ENCODE measurements around the gene TNNT1.
"Not testable (repeated sequence)": the region's sequence is repeated elsewhere in the genome, so short reads cannot be mapped to it uniquely, and the experiment has no call there.

Gene TNNT1

DNA sequence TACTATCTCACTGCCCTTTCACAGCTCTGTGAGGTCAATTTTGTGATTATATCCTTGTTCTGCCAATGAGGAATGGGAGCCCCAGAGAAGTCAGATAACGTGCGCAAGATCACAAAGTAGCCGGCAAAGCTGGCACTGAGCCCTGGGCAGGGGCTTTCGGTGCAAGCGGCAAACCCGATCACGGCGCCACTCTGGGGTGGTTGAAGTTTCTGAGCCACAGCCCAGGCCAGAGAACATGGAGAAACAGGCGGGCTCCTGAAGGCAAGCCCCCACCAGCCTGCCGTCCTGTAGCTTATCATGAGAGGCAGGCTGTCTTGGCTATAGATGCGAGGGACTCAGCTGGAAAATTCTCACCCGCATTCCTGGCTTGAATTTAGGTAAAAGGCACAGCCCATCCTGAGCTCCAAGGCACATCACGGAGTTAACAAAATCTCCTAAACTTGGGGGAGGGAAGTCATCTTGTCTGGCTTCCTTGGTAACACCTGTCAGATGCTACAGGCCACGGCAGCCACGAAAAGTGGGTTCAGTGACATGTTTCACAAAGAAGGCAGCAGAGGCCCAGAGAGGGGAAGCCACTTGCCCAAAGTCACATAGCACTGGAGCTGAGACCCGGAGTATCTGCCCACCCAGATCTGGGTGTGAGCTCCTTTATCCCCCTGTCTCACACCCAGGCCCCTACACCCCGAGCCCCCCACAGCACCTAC lies 12.5 kb downstream of the TNNT1 start:
- DNase-seq, result no peak

DNA sequence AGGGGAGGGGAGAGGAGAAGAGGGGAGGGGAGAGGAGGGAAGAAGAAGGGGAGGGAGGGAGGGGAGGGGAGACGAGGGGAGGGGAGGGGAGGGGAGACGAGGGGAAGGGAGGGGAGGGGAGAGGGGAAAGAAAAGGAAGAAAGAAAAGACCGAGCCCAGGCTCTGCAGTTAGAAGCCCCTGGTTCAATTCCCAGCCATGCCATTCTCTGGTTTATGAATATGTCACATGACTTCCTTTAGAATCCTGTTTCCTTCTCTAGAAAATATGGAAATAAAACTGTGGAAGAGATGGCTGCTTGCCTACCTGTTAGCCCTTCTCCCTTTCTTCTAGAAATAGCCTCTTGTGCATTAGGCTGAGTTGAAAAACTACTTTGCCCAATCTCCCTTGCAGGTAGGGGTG lies 14.3 kb downstream of the TNNT1 start:
- no peak for DNase-seq

DNA sequence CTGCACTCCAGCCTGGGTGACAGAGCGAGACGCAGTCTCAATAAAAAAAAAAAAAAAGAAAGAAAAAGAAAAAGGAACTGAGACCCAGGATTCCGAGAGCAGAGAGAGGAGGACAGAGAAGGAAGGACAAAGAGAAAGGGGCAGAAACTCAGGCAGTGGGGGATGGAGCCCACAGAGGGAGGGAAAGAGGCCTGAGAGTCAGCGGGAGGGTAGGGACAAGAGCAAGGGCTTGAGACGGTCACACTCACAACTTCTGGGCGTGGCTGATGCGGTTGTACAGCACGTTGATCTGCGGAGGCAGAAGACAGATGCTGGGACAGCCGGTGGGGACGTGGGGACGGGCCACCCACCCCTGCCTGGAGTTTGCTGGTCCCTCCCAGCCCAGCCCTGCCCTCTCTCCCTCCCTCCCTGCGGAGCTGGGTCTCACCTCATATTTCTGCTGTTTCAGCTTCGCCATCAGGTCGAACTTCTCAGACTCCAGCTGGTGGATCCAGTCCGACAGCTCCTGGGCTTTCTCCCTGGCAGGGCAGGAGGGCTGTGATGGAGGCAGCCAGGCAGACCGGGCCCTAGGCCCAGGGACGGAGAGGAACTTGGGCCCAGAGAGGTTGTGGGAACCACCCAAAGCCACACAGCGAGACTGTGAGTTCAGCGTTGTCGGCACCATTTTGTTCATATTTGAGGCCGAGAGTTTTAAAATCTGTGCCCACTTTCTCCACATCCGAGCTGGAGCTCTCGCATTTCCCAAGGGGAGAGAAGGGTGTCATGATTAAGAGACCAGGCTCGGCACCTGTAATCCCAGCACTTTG lies 15.2 kb downstream of the TNNT1 start:
- DNase-seq, result no peak

DNA sequence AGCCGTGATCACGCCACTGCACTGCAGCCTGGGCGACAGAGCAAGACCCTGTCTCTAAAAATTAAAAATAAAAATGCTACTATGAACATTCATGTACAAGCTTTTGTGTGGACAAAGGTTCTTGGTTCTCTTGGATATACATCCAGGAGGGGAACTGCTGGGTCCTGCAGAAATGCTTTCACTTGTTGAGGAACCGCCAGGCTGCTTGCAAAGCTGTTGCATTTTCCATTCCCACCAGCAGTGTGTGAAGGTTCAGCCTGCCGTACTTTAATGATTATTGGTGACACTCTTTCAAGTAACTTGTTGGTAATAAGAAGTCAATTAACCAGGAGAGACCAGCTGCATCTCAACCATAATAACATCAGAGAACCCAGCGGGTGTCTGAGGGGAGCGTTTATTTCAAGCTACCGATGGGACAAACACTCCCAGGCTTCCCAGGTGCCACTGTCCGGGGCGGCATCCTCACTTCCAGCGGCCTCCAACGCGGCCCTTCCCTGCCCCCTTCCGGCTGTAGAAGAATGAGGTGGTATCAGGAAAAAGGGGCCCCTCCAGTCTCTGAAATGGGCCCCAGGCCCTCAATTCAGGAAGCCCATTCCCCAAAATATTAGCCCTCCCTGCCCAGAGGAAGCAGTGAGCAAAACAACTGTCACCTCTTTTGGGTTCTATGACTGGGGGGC lies 16.4 kb downstream of the TNNT1 start:
- no peak for DNase-seq

DNA sequence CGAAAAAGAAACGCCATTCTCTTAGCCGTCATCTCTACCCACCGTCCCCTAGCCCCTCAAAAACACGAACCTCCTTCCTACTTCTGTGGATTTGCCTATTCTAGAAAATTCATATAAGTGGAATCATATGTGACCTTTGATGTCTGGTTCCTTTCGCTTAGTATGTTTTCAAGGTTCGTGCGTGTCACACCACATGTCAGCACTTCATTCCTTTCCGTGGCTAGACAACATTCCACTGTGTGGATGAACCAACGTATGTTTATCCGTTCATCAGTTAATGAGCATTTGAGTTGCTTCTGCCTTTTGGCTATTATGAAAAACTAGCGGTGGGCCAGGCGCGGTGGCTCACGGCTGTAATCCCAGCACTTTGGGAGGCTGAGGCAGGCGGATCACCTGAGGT lies 17.6 kb downstream of the TNNT1 start:
- no peak for DNase-seq

DNA sequence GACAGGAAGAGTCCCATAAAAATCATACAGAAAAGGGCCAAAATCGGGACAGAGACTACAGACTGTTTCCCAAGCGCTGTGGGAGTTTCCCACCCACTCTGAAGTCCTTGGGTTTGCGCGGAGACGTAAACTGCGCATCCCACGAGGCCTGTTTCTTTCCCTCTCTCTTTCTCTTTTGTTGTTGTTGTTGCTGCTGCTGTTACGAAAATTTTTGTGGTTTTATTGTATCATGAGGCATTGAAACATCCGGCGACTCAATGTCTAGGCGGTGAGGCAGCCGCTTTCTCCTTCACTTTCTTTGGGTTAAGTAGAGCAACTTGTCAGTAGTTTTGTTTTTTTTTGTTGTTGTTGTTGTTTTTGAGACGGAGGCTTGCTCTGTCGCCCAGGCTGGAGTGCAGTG lies 30.0 kb downstream of the TNNT1 start:
- no peak for DNase-seq

DNA sequence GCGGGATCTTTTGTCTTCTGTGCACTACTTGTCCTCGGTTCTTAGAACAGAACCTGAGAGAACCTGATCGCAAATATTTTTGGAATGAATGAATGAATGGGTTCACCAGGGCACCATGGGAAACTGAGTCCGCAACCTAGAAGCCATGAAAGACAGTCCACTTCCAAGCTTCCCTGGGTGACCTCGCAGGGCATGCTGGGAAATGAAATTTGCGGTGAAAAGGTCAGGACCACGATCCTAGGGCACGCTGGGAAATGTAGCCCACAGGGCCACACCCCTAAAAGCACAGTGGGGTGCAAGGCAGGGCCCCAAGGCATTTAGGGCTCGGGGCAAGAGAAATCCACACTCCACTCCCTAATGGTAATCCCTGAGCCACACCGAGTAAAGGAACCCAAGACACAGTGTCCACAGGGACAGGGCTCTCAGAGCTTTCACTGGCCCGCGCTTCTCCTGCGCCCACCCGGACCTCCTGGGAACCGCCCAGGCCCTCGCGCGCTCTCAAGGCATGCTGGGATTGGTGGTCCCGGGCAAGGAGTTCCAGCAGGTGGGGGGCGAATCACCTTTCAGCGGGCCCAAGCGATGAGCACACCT lies 30.5 kb downstream of the TNNT1 start:
- DNase-seq, result no peak

DNA sequence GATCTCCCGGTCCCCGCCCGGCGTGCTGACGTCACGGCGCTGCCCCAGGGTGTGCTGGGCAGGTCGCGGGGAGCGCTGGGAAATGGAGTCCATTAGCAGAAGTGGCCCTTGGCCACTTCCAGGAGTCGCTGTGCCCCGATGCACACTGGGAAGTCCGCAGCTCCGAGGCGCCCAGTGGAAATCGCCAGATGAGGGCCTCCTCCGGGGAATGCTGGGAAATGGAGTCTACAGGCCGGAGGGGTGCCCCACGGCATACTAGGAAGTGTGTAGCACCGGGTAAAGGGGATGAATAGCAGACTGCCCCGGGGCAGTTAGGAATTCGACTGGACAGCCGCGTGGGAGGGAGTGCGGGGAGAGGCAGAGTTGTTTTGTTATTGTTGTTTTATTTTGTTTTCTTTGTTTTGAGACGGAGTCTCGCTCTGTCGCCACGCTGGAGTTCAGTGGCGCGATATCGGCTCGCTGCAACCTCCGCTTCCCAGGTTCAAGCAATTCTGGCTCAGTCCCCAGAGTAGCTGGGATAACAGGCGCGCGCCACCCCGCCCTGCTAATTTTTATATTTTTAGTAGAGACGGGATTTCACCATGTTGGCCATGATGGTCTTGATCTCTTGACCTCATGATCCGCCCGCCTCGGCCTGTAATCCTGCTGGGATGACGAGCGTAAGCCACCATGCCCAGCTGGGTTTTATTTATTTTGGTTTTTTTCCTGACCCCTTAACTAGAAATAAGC lies 31.2 kb downstream of the TNNT1 start:
- DNase-seq, result peak; percentile 92

DNA sequence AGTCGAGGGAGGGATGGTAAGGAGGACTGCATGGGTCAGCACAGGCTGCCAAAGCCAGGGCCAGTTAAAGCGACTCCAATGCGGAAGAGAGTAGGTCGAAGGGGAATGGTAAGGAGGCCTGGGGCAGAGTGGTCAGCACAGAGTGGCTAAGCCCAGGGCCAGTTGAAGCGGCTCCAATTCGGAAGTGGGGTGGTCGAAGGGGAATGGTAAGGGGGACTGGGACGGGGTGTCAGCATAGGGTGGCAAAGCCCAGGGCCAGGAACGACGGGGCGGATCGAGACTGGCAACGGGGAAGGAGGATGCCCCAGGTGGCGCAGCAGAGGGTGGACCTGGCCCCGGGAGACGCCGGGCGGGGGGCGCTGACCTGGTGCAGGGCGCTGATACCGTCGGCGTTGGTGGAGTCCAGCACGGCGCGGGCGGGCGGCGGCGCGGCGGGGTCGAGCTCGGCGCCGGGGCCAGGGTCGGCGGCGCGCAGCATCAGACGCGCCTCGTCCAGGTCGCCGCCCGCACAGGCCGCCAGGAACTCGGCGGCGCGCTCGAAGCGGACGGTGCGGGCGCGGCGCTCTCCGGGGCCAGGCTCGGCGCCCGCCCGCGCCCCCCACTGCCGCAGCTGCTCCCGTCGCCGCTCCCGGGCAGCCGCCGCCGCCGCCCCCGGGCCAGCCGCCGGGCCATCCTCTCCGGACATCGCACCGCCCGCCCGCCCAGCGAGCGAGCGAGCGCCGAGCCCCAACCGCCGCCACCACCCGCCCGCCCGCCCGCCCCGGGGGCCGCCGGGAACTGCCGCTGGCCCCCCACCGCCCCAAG lies 31.9 kb downstream of the TNNT1 start, which contains the start of gene PPP1R12C:
Gene PPP1R12C, minus strand, starts transcription at position 779 of the 804 bp plus-strand sequence. Its CDS starts 94 bp downstream, at position 685.
- DNase-seq, result no peak

DNA sequence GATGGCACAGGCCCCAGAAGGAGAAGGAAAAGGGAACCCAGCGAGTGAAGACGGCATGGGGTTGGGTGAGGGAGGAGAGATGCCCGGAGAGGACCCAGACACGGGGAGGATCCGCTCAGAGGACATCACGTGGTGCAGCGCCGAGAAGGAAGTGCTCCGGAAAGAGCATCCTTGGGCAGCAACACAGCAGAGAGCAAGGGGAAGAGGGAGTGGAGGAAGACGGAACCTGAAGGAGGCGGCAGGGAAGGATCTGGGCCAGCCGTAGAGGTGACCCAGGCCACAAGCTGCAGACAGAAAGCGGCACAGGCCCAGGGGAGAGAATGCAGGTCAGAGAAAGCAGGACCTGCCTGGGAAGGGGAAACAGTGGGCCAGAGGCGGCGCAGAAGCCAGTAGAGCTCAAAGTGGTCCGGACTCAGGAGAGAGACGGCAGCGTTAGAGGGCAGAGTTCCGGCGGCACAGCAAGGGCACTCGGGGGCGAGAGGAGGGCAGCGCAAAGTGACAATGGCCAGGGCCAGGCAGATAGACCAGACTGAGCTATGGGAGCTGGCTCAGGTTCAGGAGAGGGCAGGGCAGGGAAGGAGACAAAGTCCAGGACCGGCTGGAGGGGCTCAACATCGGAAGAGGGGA lies 32.7 kb downstream of the TNNT1 start:
- DNase-seq, result peak; percentile 14

DNA sequence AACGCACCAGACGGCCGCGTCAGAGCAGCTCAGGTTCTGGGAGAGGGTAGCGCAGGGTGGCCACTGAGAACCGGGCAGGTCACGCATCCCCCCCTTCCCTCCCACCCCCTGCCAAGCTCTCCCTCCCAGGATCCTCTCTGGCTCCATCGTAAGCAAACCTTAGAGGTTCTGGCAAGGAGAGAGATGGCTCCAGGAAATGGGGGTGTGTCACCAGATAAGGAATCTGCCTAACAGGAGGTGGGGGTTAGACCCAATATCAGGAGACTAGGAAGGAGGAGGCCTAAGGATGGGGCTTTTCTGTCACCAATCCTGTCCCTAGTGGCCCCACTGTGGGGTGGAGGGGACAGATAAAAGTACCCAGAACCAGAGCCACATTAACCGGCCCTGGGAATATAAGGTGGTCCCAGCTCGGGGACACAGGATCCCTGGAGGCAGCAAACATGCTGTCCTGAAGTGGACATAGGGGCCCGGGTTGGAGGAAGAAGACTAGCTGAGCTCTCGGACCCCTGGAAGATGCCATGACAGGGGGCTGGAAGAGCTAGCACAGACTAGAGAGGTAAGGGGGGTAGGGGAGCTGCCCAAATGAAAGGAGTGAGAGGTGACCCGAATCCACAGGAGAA lies 33.5 kb downstream of the TNNT1 start:
- no peak for DNase-seq

DNA sequence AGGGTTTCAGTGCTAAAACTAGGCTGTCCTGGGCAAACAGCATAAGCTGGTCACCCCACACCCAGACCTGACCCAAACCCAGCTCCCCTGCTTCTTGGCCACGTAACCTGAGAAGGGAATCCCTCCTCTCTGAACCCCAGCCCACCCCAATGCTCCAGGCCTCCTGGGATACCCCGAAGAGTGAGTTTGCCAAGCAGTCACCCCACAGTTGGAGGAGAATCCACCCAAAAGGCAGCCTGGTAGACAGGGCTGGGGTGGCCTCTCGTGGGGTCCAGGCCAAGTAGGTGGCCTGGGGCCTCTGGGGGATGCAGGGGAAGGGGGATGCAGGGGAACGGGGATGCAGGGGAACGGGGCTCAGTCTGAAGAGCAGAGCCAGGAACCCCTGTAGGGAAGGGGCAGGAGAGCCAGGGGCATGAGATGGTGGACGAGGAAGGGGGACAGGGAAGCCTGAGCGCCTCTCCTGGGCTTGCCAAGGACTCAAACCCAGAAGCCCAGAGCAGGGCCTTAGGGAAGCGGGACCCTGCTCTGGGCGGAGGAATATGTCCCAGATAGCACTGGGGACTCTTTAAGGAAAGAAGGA lies 34.4 kb downstream of the TNNT1 start:
- DNase-seq, result no peak

DNA sequence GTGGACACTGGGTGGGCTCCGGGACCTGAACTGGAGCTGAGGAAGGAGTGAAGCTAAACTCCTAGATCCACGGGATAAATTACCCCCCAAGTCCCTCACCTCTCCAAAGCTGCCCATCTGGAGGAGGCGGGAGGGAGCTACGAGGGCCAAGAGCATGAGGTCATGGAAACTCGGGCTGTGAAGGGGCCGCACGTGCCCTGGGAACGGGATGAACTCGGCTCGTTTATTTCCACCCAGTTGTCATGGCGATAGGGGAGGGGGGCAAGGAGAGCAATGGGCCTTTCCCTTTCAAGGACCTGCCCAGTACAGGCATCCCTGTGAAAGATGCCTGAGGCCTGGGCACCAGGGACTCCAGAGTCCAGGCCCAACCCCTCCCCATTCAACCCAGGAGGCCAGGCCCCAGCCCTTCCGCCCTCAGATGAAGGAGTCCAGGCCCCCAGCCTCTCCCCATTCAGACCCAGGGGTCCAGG lies 35.4 kb downstream of the TNNT1 start:
- DNase-seq, result peak; percentile 10

DNA sequence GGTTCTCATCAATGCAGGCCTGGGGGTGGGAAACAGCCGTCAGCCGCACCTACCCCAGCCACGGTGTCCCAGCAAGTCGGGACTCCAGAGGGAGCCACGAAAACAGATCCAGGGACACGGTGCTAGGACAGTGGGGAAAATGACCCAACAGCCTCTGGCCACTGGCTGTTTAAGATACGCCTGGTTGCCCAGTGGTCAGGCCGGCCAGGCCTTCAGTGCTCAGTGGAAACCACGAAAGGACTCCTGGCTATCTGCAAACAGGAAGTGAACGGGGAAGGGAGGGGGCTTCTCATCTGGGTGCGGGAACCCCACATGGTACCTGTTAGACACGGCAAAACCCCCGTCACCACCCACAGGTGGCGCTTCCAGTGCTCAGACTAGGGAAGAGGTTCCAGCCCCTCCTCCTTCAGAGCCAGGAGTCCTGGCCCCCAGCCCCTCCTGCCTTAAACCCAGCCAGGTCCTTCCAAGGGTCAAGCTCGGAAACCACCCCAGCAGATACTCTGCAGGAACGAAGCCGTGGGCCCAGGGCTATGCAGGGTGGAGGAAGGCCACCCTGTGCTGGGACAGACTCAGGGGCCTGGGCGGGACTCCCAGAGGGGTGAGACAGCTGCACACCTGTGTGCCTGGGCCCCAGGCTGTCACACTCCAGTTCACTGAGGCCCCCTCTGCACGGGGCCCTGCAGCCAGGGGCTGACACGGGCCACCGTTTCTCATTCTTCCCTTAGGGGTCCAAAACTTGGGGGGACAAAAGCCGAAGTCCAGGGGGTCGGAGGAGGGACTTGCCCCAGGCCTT lies 36.0 kb downstream of the TNNT1 start:
- DNase-seq, result no peak

DNA sequence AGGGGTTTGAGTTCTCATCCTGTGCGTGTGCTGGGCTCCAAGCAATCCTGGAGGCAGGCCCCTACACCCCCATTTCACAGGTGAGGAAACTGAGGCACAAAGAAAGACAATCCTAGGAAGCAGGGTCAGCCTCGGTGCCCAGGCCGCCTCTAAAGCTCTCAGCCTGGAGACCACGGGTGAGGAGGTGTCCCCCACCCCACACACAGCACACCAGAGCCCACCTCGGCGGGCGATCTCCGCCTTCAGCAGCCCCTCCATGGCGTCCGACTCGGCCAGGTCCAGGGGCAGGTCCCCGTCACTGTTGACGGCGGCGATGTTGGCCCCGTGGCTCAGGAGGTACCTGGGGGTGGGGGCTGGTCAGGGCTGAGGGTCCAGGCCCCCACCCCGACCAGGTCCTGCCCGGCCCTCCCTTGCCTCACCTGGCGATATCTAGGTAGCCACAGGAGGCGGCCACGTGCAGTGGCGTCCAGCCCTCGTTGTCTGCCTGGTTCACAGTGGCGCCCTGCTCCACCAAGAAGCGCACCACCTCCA lies 36.7 kb downstream of the TNNT1 start:
- no peak for DNase-seq

DNA sequence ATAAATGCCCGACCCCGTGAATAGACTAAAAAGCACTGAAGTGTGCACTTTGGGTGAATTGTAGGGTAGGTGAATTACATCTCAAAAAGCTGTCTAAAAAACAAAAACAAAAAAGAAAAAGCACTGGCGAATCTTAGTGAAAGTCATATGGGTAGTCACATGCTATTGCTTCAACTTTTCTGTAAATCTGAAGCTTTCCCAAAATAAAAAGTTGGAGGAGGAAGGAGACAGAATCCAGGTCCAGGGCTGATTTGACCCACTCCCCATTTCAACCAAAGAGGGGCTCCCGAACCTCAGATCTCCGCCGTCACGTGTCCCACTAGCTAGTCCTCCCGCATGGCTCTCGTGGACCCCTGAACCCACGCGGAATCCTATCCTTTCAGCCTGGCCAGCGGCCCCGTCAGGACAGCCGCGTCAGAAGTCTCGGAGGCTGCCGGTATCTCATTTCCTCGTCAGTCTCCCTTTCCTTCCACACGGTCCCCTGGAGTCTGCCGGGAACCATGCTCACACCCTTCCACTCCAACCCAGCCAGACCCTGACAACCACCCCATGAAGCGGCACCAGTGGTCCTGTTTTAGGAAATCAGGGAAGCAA lies 37.7 kb downstream of the TNNT1 start:
- DNase-seq, result no peak

DNA sequence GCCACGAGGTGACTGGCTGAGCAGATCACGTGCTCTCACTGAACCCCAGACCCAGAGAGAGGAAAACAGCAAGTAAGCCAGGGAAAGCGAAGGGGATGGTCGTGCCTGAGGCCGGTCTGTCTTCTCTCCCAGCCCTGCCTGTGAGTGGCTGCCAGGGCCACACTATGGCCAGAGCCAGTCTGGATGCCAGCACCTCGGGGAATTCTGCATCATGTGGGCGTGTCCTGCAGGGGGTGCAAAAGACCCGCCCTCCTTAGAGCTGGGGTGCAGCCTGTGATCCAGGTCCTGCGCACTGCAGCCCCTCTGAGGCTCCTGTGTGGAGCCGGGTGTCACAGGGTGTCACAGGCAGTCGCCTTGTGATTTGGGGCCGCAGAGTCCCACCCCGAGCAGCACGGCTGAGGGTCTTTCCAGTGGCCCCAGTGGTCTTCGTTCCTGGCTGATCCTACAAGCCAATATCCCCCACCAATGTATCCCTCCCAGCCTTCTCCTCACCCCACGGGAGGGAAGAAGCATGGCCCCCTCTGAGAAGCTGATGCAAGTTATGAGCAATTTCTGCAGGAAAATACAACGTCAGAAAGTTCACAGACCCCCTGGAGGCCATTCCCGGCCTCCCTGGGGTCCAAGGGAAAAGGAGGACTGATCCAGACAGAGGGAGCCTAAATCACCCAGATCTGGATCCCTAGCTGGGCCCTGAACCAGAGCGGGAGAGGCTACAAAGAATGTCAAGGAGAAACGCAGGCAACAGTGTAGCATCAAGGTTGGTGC lies 39.3 kb downstream of the TNNT1 start:
- DNase-seq, result no peak

DNA sequence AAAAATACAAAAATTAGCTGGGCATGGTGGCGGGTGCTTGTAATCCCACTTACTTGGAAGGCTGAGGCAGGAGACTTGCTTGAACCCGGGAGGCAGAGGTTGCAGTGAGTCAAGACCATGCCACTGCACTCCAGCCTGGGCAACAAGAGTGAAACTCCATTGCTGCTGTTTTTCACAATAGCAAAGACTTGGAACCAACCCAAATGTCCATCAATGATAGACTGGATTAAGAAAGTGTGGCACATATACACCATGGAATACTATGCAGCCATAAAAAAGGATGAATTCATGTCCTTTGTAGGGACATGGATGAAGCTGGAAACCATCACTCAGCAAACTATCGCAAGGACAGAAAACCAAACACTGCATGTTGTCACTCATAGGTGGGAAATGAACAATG lies 41.8 kb downstream of the TNNT1 start:
- DNase-seq, result not testable (repeated sequence)

All from T1000 (cell line).